ENCODE measurements around the gene TXNDC17.
"Not testable (repeated sequence)": the region's sequence is repeated elsewhere in the genome, so short reads cannot be mapped to it uniquely, and the experiment has no call there.

TXNDC17 gene

DNA sequence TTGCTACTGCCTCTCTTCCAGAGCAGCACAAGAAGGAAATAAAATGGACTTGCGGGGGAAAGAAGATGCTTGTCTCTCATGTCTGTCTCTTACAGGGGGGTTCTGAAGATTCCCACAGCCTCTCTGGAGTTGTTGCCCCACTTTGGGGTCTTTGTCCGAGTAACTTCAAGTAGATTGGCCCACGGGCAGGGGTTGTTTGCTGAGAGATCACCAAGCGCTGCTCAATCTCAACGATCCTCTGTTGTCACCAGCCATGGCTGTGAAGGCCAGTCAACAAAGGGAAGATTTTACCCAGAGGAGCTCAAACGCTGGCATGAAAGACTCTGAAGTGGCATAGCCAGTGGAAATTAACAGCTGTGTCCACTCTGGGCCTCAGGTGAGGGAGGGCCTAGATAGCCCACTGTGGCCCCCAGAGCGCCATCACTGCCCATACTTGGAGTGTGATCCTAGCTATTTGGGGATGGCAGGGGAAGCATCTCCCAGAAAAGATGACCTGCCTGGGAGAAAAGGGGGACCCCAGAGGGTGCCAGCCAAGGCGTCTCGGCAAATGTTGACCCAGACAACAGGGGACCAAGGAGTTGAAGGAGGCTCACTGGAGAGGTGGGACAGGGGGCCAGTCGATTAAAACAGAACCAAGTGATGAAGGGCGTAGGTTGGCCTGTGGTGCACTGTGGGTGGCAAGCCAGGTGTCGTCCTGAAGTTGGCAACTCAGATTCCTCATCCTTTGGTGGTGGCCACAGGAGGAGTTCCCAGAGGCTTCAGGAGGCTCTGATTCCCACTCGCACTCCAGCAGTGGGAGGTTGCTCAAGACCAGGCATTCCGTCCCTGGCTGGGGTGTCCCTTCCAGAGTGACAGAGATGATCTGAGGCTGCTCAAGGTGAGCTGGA lies 44.3 kb downstream of the TXNDC17 start:
- no peak for DNase-seq

DNA sequence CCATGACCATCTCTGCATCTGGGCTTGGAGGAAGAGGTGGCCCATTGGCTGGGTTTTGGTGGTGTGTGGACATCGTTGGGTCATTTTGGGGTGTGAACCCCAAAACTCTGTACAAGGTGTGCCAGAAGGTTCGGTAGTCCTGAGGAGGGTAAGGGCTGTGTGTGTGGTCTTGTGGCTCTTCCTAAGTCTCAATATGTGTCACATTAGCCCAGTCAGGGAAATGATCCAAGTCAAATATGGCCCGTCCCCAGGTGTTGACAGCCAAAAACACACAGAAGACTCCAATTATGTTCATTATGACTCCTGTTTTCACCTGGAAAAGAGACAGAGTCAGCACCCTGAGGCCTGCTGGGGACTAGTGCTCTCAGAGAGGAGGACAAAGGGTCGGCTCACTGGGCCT lies 45.2 kb downstream of the TXNDC17 start:
- no peak for DNase-seq

GRCh38 chr17:6688944-6689343 lies 48.1 kb downstream of the TXNDC17 start:
- no peak for DNase-seq

- no peak for DNase-seq
These were observed 49.8 kb downstream of the TXNDC17 start for GRCh38 chr17:6690641-6691040.

- DNase-seq: no peak
These were observed 50.7 kb downstream of the TXNDC17 start for GRCh38 chr17:6691546-6691945.

GRCh38 chr17:6691958-6692357 lies 51.1 kb downstream of the TXNDC17 start:
- DNase-seq: not testable (repeated sequence)
